ENCODE measurements around the gene SGTA.
"Not testable (repeated sequence)": the region's sequence is repeated elsewhere in the genome, so short reads cannot be mapped to it uniquely, and the experiment has no call there.

SGTA gene

GRCh38 chr19:2722541-2723344 lies 60.3 kb downstream of the SGTA start:
- no peak for DNase-seq

DNA sequence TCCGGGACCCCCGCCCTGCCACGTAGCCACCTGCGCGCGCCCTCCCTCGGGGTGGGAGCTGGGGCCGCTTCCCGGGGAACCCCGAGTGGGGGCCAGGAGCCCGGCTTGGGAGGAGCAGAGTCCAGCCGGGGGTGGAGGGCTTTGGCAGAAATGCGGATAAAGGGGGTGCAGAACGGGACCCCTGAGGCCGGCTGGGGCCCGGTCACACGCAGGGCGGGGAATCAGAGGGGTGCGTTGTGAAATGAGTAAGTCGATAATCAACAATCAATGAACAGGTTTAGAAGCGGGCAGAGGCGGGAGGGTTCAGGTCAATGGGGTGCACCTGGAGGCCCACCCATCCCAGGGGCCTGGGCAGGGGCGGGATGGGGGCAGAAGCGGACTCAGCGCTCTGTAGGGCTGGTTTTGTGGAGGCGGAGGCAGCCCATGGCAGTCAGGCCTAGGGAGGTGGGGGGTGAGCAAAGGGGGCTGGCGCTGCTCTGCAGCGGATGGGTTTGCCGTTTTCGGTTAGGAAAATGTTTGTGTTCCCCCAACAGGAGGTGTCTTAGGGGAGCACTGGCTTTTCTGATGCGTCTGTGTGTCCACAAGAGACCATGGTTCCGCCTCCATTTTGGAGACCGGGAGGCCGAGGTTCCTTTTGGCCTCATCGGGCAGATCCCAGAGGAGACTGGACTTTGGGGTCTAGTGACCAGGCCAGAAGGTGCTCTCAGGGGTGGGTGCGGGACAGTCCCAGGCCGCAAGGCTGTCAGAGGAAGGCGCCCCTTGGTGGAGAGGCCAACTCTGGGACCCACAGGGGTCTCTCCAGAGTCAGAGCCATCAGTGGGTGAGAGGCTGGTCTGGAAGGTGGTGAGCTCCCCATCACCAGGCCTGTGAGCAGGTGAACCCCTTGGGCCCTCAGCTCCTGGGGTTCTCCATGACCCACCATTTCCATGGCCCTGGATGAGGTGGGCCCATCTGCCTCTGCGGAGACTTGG lies 61.2 kb downstream of the SGTA start:
- no peak for DNase-seq

DNA sequence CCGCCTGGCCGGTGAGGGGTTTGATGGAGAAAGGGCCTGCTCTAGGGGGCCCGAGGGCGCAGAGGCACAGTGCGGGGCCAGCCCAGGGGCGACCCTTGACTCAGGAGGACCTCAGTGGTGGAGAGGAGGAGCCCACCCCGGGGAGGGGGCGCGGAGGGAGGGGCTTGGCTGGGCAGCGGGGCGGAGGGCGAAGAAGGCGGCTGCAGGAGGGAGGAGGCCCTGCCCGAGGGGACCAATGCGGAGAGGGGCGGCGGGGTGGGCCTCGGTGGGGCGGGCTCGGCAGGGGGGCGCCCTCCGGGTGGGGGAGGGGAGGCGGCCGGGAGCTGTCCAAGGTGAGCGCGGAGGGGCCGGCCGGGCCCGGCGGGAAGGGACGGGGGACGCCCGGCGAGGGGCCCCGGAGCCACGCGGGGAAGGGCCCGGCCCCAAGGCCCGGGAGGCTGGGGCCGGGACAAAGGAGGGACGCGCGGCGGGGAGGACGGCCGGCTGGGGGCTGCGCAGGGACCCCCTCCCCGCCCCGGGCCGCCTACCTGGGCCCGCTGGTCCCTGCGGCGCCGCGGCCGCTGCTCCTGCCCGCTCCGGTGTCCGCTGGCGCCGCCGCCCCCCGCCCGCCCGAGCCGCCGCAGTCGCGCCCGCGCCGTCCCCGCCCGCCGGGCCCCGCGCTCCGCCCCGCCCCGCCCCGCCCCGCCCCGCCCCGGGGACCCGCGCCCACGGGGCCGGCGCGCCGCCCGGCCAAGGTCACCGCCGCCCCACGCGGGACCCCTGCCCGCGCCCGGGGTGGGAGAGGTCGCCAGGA lies 62.1 kb downstream of the SGTA start, which contains the start of gene DIRAS1:
Gene DIRAS1, minus strand, starts transcription at position 596 of the 793 bp plus-strand sequence. CDS start 3,566 bp downstream, outside the sequence.
- DNase-seq, result no peak

DNA sequence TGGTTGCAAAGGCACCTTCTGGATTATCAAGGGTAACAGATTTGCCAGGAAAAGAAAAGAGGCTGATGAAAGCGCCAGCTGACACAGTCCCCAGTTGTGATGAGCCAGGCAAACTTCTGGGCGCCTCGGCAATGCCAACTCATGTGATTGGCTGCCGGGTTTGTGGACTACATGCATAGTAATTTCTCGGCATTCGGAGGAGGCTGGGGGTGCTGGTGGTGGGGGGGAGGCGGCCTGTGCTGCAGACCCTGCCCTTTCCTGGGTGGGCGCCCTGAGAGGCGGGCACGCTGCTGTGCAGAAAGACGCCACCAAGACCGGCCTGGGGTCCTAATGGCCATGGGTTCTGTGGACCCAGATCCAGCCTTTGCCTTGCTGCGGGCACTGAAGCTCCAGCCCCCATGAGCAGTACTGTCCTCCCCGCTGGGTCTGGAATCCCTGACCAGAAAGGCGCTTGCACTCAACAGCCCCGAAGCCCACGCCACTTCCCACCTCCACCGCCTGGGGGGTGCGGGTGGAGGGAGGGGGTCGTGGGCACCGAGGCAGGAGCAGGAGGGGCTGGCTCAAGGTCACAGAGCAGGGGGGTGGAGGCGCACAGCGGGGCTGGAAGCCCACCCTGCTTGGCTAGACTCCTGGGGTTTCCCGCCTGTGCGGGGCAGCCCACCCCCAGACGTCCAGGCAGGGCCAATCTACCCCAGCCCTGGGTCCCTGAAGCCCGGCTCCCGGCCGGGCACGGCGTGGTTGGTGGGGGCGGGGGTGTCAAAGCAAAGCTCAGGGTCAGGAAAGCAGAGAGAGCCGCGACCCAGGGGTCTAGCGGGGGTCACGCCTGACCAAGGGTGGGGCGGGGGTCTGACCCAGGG lies 62.9 kb downstream of the SGTA start:
- DNase-seq, result no peak

DNA sequence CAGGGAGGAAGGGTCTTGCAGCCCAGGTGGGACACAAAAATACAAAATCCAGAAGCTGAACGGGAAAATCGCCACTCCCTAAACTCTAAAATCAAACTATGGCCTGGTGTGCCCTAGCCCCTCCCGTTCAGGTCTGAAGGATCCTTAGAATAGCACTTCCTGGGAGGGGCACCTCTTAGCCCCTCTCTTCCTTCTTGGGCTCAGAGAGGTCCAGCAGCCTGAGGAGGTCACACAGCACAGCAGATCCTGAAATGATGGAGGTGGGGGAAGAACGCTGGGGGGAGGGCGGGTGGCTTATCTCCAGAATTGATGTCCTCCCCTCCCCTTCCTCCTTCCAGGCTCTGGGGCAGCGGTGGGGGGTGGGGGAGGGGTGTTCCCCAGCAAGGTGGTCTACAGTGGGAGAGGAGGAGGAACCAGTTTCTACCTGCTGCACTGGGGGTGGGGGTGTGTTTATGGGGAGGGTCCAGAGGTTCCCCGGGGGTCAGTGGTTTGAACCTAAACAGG lies 63.8 kb downstream of the SGTA start:
- DNase-seq, result no peak

DNA sequence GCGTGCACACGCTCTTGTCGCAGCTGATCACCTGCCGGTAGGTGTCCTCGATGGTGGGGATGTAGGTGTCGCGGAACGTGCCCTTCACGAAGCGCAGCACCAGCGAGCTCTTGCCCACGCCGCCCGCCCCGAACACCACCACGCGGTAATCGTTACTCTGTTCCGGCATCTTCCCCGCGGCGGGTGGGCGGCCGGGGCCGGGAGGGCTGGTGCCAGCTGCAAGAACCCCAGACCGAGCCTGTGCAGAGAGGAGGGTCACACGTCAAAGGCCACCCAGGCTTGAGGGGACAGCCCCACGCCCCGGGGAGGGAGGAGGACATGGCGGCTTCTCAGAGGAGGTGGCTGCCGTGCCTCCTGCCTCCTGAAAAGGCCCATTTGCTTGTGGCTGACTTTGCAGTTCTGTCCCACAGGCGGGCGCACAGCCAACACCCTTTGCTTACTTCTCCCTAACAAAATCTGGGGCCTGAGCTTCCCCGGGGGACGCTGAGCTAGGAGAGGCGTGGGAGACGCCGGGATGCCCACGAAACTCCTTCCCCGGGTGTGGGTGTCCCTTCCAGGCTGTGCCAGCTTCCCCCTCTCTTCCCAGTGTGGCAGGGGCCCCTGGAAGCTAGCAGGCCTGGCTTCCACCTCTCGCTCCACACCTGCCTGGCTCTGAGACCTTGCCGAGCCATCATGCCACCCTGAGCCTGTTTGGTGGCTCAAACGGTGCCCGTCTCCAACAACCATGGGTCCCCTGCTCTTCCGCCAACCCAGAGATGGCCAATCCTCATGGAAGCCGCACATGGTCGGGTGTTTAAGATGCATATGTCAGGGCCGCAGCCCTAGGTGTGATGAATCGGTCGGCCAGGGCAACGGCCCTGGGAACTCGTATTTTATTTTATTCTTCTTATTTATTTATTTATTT lies 65.2 kb downstream of the SGTA start:
- no peak for DNase-seq

GRCh38 chr19:2716722-2717637 lies 66.1 kb downstream of the SGTA start:
- DNase-seq, result no peak

- no peak for DNase-seq
Observed at GRCh38 chr19:2716275-2716650, 66.8 kb downstream of the SGTA start.

DNA sequence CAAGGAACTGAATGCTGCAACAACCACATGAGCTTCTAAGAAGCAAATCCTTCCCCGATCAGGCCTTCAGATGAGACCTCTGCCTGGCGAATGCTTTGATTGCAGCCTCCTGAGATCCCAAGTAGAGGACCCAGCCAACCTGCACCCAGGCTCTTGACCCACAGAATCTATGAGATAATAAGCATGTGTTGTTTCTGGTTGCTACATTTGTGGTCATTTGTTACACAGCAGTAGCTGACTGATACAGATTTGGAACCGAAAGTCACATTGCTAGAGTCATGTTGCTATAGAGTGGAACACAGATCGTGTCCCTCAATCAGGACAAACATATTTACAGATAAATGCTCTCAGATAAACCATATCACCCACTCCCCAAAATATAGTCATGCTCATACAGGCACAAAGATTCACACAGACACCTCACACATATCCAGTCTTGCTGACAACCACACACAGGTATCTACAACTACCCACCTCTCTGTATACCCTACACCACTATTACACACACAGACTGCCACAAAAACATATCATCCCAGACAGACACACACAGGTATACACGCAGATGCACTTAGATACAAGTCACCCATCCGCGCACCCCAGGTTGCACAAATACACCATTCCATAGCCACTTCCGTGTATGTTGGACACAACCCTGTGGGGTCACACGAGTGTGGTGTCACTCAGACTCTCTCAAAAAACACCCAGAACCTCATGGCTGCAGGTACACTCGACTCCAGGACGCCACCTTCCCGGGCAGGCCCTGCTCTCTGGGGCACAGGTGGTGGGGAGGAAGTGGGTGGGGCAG lies 67.4 kb downstream of the SGTA start:
- DNase-seq, result no peak

GRCh38 chr19:2714531-2715269 lies 68.4 kb downstream of the SGTA start:
- no peak for DNase-seq

GRCh38 chr19:2714102-2714501 lies 69.0 kb downstream of the SGTA start:
- DNase-seq, result not testable (repeated sequence)

DNA sequence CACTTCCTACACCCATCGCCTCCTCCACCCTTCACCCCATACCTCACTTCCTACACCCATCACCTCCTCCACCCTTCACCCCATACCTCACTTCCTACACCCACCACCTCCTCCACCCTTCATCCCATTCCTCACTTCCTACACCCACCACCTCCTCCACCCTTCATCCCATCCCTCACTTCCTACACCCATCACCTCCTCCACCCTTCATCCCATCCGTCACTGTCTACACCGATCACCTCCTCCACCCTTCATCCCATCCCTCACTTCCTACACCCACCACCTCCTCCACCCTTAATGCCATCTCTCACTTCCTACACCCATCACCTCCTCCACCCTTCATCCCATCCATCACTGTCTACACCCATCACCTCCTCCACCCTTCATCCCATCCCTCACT lies 69.9 kb downstream of the SGTA start:
- DNase-seq, result not testable (repeated sequence)

- DNase-seq, result no peak
Observed at GRCh38 chr19:2711875-2712205, 71.2 kb downstream of the SGTA start.

GRCh38 chr19:2711172-2711874 lies 71.8 kb downstream of the SGTA start:
- DNase-seq, result no peak

GRCh38 chr19:2706251-2706650 lies 76.8 kb downstream of the SGTA start:
- no peak for DNase-seq

Measured in NCI-H524 (cell line).